ENCODE data around the gene SUPT5H. TPM values are rescaled to one million over a fixed set of nuclear protein-coding genes. Genes with fewer than 3 reads are reported as not detected.

Gene SUPT5H
- total and polyA plus RNA-seq, 2 of the 8 experiments (the other 6 are each of a cell fraction or from before 2014, with no cell fraction given) = 77.8 to 111 TPM

GRCh38 chr19:39427707-39428106 is 17.7 kb upstream of the SUPT5H start:
- peak overlapping the region; percentile 2; the same call in 1 of the 2 replicates for H2BK15ac ChIP-seq (ENCODE audit: low read length)
- DNase-seq (ENCODE audit: low read depth in 1 of 2, low spot score in 2 of 2) (peak in 1 of 2 experiments; percentile 48), FAIRE-seq (no peak)
- peak overlapping the region; percentile 48; the same call in 1 of the 2 replicates for H3K27ac ChIP-seq (ENCODE audit: low read depth, low read length)
- ChIA-PET POLR2A (ENCODE audit: partially characterized antibody) (interaction anchor here (0.5 to 47.8 kb wide), 18 partner anchors 4 to 313 kb away, joined by 3 to 1154 read pairs (median 6); partner anchors contain the start of genes EID2, MED29, PAF1 and PLEKHG2), CTCF (ENCODE audit: partially characterized antibody) (interaction anchor here (0.8 to 3.1 kb wide), 7 partner anchors 8 to 47 kb away, joined by 3 to 16 read pairs (median 11); partner anchors contain the start of gene PLEKHG2)
- H3K79me1 ChIP-seq (ENCODE audit: low read depth, low read length) = no peaks in the 10 kb centered on the region
- WGBS, 2 experiments (ENCODE audit: extremely low coverage in 1 of 2, insufficient coverage in 1 of 2, insufficient read length in 1 of 2, insufficient replicate concordance in 2 of 2, low coverage in 1 of 2, low lambda C conversion rate in 2 of 2, missing lambda C conversion rate in 1 of 2) = 86% methylated on average over 11 of the region's 11 CpGs; no CpG with 5 or more reads in 1 of the 2 experiments
- no peak overlapping the region; the same call in 1 of the 2 replicates for H3K18ac ChIP-seq (ENCODE audit: extremely low read depth, low read length)
- no peak overlapping the region for H3K14ac ChIP-seq (ENCODE audit: insufficient read length)
- no peak overlapping the region for H2BK120ac ChIP-seq (replicated peaks; ENCODE audit: low read depth, low read length)
- TF ChIP-seq SP2 (IDR thresholded peaks at IDR 0.05; ENCODE audit: low read length) (no peak), YY1 (IDR thresholded peaks at IDR 0.05; ENCODE audit: low read depth, low read length) (no peak), RFX5 (IDR thresholded peaks at IDR 0.05; ENCODE audit: borderline replicate concordance, low read depth, low read length) (no peak), SIX5 (IDR thresholded peaks at IDR 0.05; ENCODE audit: low read depth, low read length) (no peak), MAFK (IDR thresholded peaks at IDR 0.05; ENCODE audit: low read depth, low read length) (no peak), EGR1 (IDR thresholded peaks at IDR 0.05; ENCODE audit: borderline replicate concordance, low read depth, low read length) (no peak), USF2 (IDR thresholded peaks at IDR 0.05; ENCODE audit: low read length) (no peak), SRF (IDR thresholded peaks at IDR 0.05; ENCODE audit: low read depth, low read length) (no peak), TBP (IDR thresholded peaks at IDR 0.05; ENCODE audit: low read depth, low read length) (no peak), TAF1 (IDR thresholded peaks at IDR 0.05; ENCODE audit: low read depth, low read length) (no peak)
- no peak overlapping the region for H4K5ac ChIP-seq (ENCODE audit: insufficient read length, low read depth, low read length)
- H3K36me3 ChIP-seq (ENCODE audit: control insufficient read depth in 2 of 4, insufficient read depth in 4 of 4, low read length in 3 of 4) = peaks cover 15 to 35% (median 24%) of the 10 kb centered on the region in 4 experiments
- peak overlapping the region; percentile 5; the same call in 1 of the 2 replicates for H2BK12ac ChIP-seq (ENCODE audit: low read depth, low read length)
- 0 out of 2 replicates have a peak overlapping the region, but pooled peaks have one; percentile 9 for H2AK5ac ChIP-seq (ENCODE audit: low read depth, low read length)
- no peak overlapping the region for H3K23ac ChIP-seq (ENCODE audit: insufficient read length)
- no peak overlapping the region for H4K8ac ChIP-seq (ENCODE audit: extremely low read depth, insufficient read depth, low read length)
- no peaks in the 10 kb centered on the region for H3K9me3 ChIP-seq (ENCODE audit: insufficient read depth in 2 of 2, low read depth in 1 of 2, low read length in 1 of 2)
- no peak overlapping the region for H3K56ac ChIP-seq (replicated peaks; ENCODE audit: insufficient read length, low read depth, low read length)
- peak overlapping the region in 1 of 2 experiments; percentile 44; a peak in 1 of 4 replicates for H3K4me2 ChIP-seq (ENCODE audit: insufficient read depth in 1 of 2, low read depth in 2 of 2, low read length in 2 of 2)
- H2BK5ac ChIP-seq (ENCODE audit: low read depth, low read length) = peak overlapping the region; percentile 16
- no peak overlapping the region for H3K4ac ChIP-seq (replicated peaks; ENCODE audit: insufficient read length, low read depth, low read length)
- H2AFZ ChIP-seq (ENCODE audit: low read length) = no peak overlapping the region
- peaks cover 5 to 18% (median 13%) of the 10 kb centered on the region in 4 experiments for H3K4me1 ChIP-seq (replicated peaks in 1 of 4; ENCODE audit: control insufficient read depth in 3 of 4, insufficient read depth in 4 of 4, low read length in 3 of 4)
- H3K9ac ChIP-seq (replicated peaks in 1 of 4; ENCODE audit: extremely low read depth in 1 of 4, low read depth in 3 of 4, low read length in 3 of 4) = no peak overlapping the region
- no peak overlapping the region for H2BK20ac ChIP-seq (ENCODE audit: low read length)
- H4K91ac ChIP-seq (replicated peaks; ENCODE audit: insufficient read length, low read length) = peak overlapping the region; percentile 48
- peaks cover 0 to 3% of the 10 kb centered on the region in 2 experiments for H4K20me1 ChIP-seq (replicated peaks in 1 of 2; ENCODE audit: control insufficient read depth in 1 of 2, insufficient read depth in 2 of 2, low read length in 2 of 2)
- no peak overlapping the region for H3K4me3 ChIP-seq (ENCODE audit: extremely low read depth in 1 of 4, insufficient read depth in 2 of 4, low read depth in 3 of 4, low read length in 4 of 4)
- no peaks in the 10 kb centered on the region for H3K79me2 ChIP-seq (ENCODE audit: control insufficient read depth in 1 of 2, insufficient read depth in 2 of 2, low read length in 2 of 2)
- peaks cover 5% of the 10 kb centered on the region for H3K23me2 ChIP-seq (ENCODE audit: low read depth, low read length)
- H3K27me3 ChIP-seq (replicated peaks in 1 of 4; ENCODE audit: control insufficient read depth in 3 of 4, extremely low read depth in 1 of 4, insufficient read depth in 3 of 4, low read length in 3 of 4) = no peaks in the 10 kb centered on the region

Measured in H1 (cell line).